Thyroid gland (tissue), 4 donors: Measurements from ENCODE around the gene PPIL6. TPM values are rescaled to one million over a fixed set of nuclear protein-coding genes. Genes with fewer than 3 reads are reported as not detected.

Experiments used
- DNase-seq, 2 donors: peaks; one replicate each; pipeline ENCODE4 v3.0.0-alpha.2; 2019
- H3K27ac ChIP-seq, 3 donors: fragments of 200-600 bp; sonication (generic); 1 replicate in 2 of 3; 2 replicates in 1 of 3; pipeline ENCODE4 v1.5.1; 2016 to 2019; ENCODE audit warnings: mild to moderate bottlenecking in 1 of 3, moderate library complexity in 1 of 3
- H3K27me3 ChIP-seq: fragments of 200-600 bp; sonication (generic); one replicate; pipeline ENCODE4 v1.5.1; 2019
- H3K36me3 ChIP-seq, 2 donors: fragments of 200-600 bp; sonication (generic); one replicate each; pipeline ENCODE4 v1.5.1; 2016 to 2019
- H3K4me1 ChIP-seq, 2 donors: fragments of 200-600 bp; sonication (generic); one replicate each; pipeline ENCODE4 v1.5.1; 2017 to 2019
- H3K4me3 ChIP-seq, 3 donors: fragments of 200-600 bp; sonication (generic); replicated peaks in 1 of 3; 1 replicate in 2 of 3; 2 replicates in 1 of 3; pipeline ENCODE4 v1.5.1; 2016; ENCODE audit warnings: mild to moderate bottlenecking in 1 of 3
- H3K9me3 ChIP-seq: fragments of 200-600 bp; sonication (generic); one replicate; pipeline ENCODE4 v1.5.1; 2017
- CTCF ChIP-seq, 6 experiments: fragments of 200-600 bp in 3 of 6; fragments of 450-650 bp in 3 of 6; sonication (generic) in 3 of 6; IDR thresholded peaks; one replicate each; pipeline ENCODE4 v1.5.1; 2016 to 2019; ENCODE audit warnings: antibody characterized with exemption in 6 of 6, mild to moderate bottlenecking in 2 of 6, inconsistent platforms in 1 of 6, moderate library complexity in 1 of 6
- POLR2A ChIP-seq, 2 donors: fragments of 450-650 bp; IDR thresholded peaks; one replicate each; pipeline ENCODE4 v1.6.1; 2017; ENCODE audit warnings: antibody characterized with exemption in 2 of 2, mild to moderate bottlenecking in 2 of 2, moderate library complexity in 1 of 2
- WGBS, 2 donors: methylation state at CpG; one replicate each; pipeline ENCODE4 v1.1.5; 2017; 5-methylcytosine and 5-hydroxymethylcytosine counted together
- intact Hi-C: fragments of 100-400 bp; cut with DNase I; formaldehyde crosslinking; loops from one replicate; pipeline ENCODE4 v1.15.1; 2023
- total RNA-seq, 4 donors: library from RNA; depleted of rRNA; stranded (reverse); fragments of >200 nt; gene quantifications; one replicate each; pipeline ENCODE4 v1.2.3, GENCODE V29; 2016

Gene PPIL6
- total RNA-seq, 4 donors from 2014 or later: 20.1 to 31.2 (median 27.0) TPM

GRCh38 chr6:109360791-109361190, 79.6 kb downstream of the PPIL6 start:
- Histone ChIP-seq H3K36me3 (peaks cover 9 to 24% of the 10 kb centered on the region in 2 donors), H3K27ac (no peak overlapping the region), H3K27me3 (no peaks in the 10 kb centered on the region), H3K4me3 (no peak overlapping the region), H3K9me3 (no peaks in the 10 kb centered on the region), H3K4me1 (peaks cover 0 to 6% of the 10 kb centered on the region in 2 donors)
- intact Hi-C loops: no loop called here
- TF ChIP-seq CTCF (IDR thresholded peaks at IDR 0.05): no peak
- TF ChIP-seq POLR2A (IDR thresholded peaks at IDR 0.05): no peak
- no peak for DNase-seq

GRCh38 chr6:109360281-109360680, 80.1 kb downstream of the PPIL6 start:
- H3K4me3 ChIP-seq: no peak overlapping the region
- DNase-seq: no peak
- no peaks in the 10 kb centered on the region for H3K27me3 ChIP-seq
- WGBS, 2 donors: 93 to 100% methylated on average over 1 of the region's 1 CpG
- intact Hi-C loops: no loop called here
- TF ChIP-seq CTCF (IDR thresholded peaks at IDR 0.05): no peak
- TF ChIP-seq POLR2A (IDR thresholded peaks at IDR 0.05): no peak
- no peak overlapping the region for H3K27ac ChIP-seq
- peaks cover 9 to 24% of the 10 kb centered on the region in 2 donors for H3K36me3 ChIP-seq
- no peaks in the 10 kb centered on the region for H3K9me3 ChIP-seq
- H3K4me1 ChIP-seq: peaks cover 0 to 6% of the 10 kb centered on the region in 2 donors

GRCh38 chr6:109359248-109359647, 81.2 kb downstream of the PPIL6 start:
- peaks cover 0 to 6% of the 10 kb centered on the region in 2 donors for H3K4me1 ChIP-seq
- TF ChIP-seq CTCF (IDR thresholded peaks at IDR 0.05): no peak
- TF ChIP-seq POLR2A (IDR thresholded peaks at IDR 0.05): no peak
- H3K4me3 ChIP-seq: no peak overlapping the region
- H3K27ac ChIP-seq: no peak overlapping the region
- intact Hi-C loops: no loop called here
- peaks cover 9 to 21% of the 10 kb centered on the region in 2 donors for H3K36me3 ChIP-seq
- no peak for DNase-seq
- no peaks in the 10 kb centered on the region for H3K9me3 ChIP-seq
- H3K27me3 ChIP-seq: no peaks in the 10 kb centered on the region
- 97 to 100% methylated on average over 2 of the region's 2 CpGs for WGBS, 2 donors

- Histone ChIP-seq H3K36me3 (peaks cover 9 to 21% of the 10 kb centered on the region in 2 donors), H3K27ac (no peak overlapping the region), H3K4me3 (no peak overlapping the region), H3K27me3 (no peaks in the 10 kb centered on the region), H3K4me1 (peaks cover 0 to 6% of the 10 kb centered on the region in 2 donors), H3K9me3 (no peaks in the 10 kb centered on the region)
- no peak for DNase-seq
- intact Hi-C loops: no loop called here
- TF ChIP-seq POLR2A (IDR thresholded peaks at IDR 0.05): no peak
- TF ChIP-seq CTCF (IDR thresholded peaks at IDR 0.05): no peak
Measured at GRCh38 chr6:109358204-109358603, 82.2 kb downstream of the PPIL6 start.

- 96 to 99% methylated on average over 3 of the region's 3 CpGs for WGBS, 2 donors
- intact Hi-C loops: no loop called here
- H3K36me3 ChIP-seq: peaks cover 0 to 9% of the 10 kb centered on the region in 2 donors
Measured at GRCh38 chr6:109356237-109356636, 84.2 kb downstream of the PPIL6 start.

More at GRCh38 chr6:109356237-109356636, 84.2 kb downstream of the PPIL6 start:
- no peaks in the 10 kb centered on the region for H3K9me3 ChIP-seq
- H3K4me1 ChIP-seq: peaks cover 0 to 16% of the 10 kb centered on the region in 2 donors
- H3K4me3 ChIP-seq: no peak overlapping the region
- no peak for DNase-seq
- no peak for TF ChIP-seq CTCF (IDR thresholded peaks at IDR 0.05)
- no peak for TF ChIP-seq POLR2A (IDR thresholded peaks at IDR 0.05)
- no peak overlapping the region for H3K27ac ChIP-seq
- H3K27me3 ChIP-seq: no peaks in the 10 kb centered on the region
